Activated T-helper 17 cell treated with anti-CD3 and anti-CD28 coated beads, Interleukin-2, amount 50 U/mL, for 72 hours (primary cell): Measurements from ENCODE around the gene PROK2. TPM values are rescaled to one million over a fixed set of nuclear protein-coding genes. Genes with fewer than 3 reads are reported as not detected.

ENCODE experiments used
- ATAC-seq: fragments of 150-1000 bp; cut with Tn5 transposase; replicated peaks from 2 replicates; pipeline ENCODE4 v1.10.0; 2021; ENCODE audit warnings: mild to moderate bottlenecking, moderate library complexity
- H3K27ac Mint-ChIP-seq: one replicate; pipeline ENCODE4 v1.8.0; 2022; ENCODE audit warnings: mixed read lengths
- H3K27me3 Mint-ChIP-seq: one replicate; pipeline ENCODE4 v1.8.0; 2022; ENCODE audit warnings: mixed read lengths
- H3K36me3 Mint-ChIP-seq: one replicate; pipeline ENCODE4 v1.8.0; 2022; ENCODE audit warnings: low read depth, mild to moderate bottlenecking, mixed read lengths
- H3K4me1 Mint-ChIP-seq: one replicate; pipeline ENCODE4 v1.8.0; 2022; ENCODE audit warnings: mixed read lengths
- H3K4me3 Mint-ChIP-seq: one replicate; pipeline ENCODE4 v1.8.0; 2022; ENCODE audit warnings: mild to moderate bottlenecking, mixed read lengths
- H3K9me3 Mint-ChIP-seq: one replicate; pipeline ENCODE4 v1.8.0; 2022; ENCODE audit warnings: mixed read lengths
- total RNA-seq, 2 donors: library from RNA; stranded (reverse); gene quantifications; one replicate each; pipeline ENCODE4 v1.2.3, GENCODE V29; 2022

PROK2 gene
- total RNA-seq, 2 donors from 2014 or later: 0.61 to 4.6 TPM

DNA sequence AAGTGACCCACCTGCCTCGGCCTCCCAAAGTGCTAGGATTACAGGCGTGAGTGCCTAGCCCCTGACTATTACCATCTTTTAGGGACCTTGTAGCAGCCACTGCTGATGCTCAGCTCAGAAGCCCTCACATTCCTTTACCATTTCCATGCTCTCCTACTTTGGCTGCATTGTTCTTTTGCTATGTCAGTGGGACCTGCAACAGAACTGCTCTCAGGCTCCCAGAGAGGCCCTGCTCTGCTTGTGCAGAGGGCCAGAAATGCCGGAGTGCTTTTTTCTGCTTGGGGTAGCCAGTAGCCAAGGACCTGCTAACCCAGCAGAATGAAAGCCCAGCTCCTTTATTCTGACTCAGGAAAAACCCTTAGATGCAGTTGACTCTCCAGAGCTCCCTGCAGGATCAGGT lies 18.3 kb upstream of the PROK2 start:
- no peak for ATAC-seq
- Mint-ChIP-seq H3K9me3 (no peaks in the 10 kb centered on the region), H3K27ac (no peak overlapping the region), H3K36me3 (no peaks in the 10 kb centered on the region), H3K27me3 (peaks cover 21% of the 10 kb centered on the region), H3K4me3 (no peak overlapping the region), H3K4me1 (no peaks in the 10 kb centered on the region)

DNA sequence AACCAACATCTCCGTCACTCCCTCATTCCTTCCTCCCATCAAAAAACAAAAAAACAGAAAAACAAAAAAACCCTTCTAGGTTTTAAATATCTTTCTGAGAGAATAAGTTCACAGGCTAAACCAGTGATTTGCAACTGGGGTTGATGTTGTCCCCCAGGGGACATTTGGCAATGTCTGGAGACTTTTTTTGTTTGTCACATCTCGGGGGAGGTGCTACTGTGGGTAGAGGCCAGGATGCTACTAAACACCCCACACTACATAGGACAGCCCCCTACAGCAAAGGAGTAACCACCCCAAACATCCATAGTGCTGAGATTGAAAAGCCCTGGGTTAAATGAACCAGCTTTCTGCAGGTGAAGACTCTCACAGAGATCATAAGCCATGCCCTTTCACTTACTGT lies 17.0 kb upstream of the PROK2 start:
- H3K36me3 Mint-ChIP-seq: no peaks in the 10 kb centered on the region
- H3K4me1 Mint-ChIP-seq: no peaks in the 10 kb centered on the region
- no peak for ATAC-seq
- H3K27ac Mint-ChIP-seq: no peak overlapping the region
- no peaks in the 10 kb centered on the region for H3K9me3 Mint-ChIP-seq
- H3K27me3 Mint-ChIP-seq: peaks cover 21% of the 10 kb centered on the region
- no peak overlapping the region for H3K4me3 Mint-ChIP-seq

GRCh38 chr3:71800023-71800422 lies 15.1 kb upstream of the PROK2 start:
- Mint-ChIP-seq H3K27ac (no peak overlapping the region), H3K27me3 (peaks cover 19% of the 10 kb centered on the region), H3K36me3 (no peaks in the 10 kb centered on the region), H3K4me3 (no peak overlapping the region), H3K9me3 (no peaks in the 10 kb centered on the region), H3K4me1 (peaks cover 5% of the 10 kb centered on the region)
- no peak for ATAC-seq

- Mint-ChIP-seq H3K9me3 (no peaks in the 10 kb centered on the region), H3K36me3 (no peaks in the 10 kb centered on the region), H3K4me3 (no peak overlapping the region), H3K27me3 (peaks cover 15% of the 10 kb centered on the region), H3K27ac (no peak overlapping the region), H3K4me1 (peaks cover 5% of the 10 kb centered on the region)
- no peak for ATAC-seq
Measured at GRCh38 chr3:71797455-71797854, 12.5 kb upstream of the PROK2 start.

GRCh38 chr3:71796290-71796689 lies 11.3 kb upstream of the PROK2 start:
- no peak for ATAC-seq
- Mint-ChIP-seq H3K4me1 (peaks cover 5% of the 10 kb centered on the region), H3K36me3 (no peaks in the 10 kb centered on the region), H3K27me3 (peaks cover 13% of the 10 kb centered on the region), H3K4me3 (no peak overlapping the region), H3K27ac (no peak overlapping the region), H3K9me3 (no peaks in the 10 kb centered on the region)

DNA sequence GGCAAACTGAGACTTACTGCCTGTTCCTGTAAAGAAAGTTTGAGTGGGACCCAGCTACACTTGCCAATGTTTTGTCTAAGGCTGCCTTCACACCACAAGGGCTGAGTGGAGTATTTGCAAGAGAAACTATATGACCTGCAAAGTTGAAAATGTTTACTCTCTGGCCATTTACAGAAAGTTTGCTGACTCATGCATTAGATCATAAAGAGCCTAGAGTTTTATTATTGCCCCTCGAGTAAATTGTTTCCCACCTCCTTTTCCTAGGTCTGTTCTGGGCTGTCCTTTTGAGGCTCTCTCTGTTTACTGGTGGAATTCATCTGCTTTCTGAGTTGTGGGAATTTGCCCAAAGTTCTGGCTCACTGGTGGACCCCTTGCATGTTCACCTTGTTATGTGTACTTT lies 6.7 kb upstream of the PROK2 start:
- H3K27ac Mint-ChIP-seq: no peak overlapping the region
- no peak for ATAC-seq
- no peak overlapping the region for H3K4me3 Mint-ChIP-seq
- H3K9me3 Mint-ChIP-seq: no peaks in the 10 kb centered on the region
- H3K36me3 Mint-ChIP-seq: no peaks in the 10 kb centered on the region
- no peaks in the 10 kb centered on the region for H3K27me3 Mint-ChIP-seq
- peaks cover 5% of the 10 kb centered on the region for H3K4me1 Mint-ChIP-seq

GRCh38 chr3:71789922-71790321 lies 5.0 kb upstream of the PROK2 start:
- Mint-ChIP-seq H3K4me1 (peaks cover 3% of the 10 kb centered on the region), H3K27ac (no peak overlapping the region), H3K4me3 (no peak overlapping the region), H3K36me3 (no peaks in the 10 kb centered on the region), H3K9me3 (no peaks in the 10 kb centered on the region), H3K27me3 (peaks cover 11% of the 10 kb centered on the region)
- no peak for ATAC-seq

DNA sequence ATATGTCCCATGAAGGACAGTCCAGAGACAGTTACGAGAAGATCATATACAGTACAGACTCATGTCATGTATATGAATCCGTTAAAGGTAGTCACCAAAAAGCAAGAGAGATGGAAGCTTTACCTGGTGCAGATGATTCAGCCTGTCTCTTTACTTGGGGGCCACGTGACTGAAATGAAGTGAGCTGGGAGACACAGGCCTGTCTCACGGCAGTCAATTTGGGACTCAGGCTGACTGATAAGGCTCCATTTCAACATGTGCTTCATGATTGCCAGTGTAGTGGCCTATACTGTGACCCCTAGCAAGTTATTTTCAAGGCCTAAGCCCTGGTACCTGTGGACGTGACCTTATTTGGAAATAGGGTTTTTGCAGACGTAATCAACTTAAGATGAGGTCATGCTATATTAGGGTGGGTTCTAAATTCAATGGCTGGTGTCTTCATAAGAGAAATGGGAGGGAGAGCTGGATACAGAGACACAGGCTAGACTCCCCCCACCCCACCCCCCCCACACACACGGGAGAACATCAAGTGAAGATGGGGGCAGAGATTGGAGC lies 3.0 kb upstream of the PROK2 start:
- Mint-ChIP-seq H3K4me1 (peaks cover 3% of the 10 kb centered on the region), H3K4me3 (no peak overlapping the region), H3K36me3 (no peaks in the 10 kb centered on the region), H3K27ac (no peak overlapping the region), H3K27me3 (peaks cover 26% of the 10 kb centered on the region), H3K9me3 (no peaks in the 10 kb centered on the region)
- ATAC-seq: no peak

GRCh38 chr3:71786551-71786950 lies 1.6 kb upstream of the PROK2 start:
- Mint-ChIP-seq H3K27me3 (peaks cover 38% of the 10 kb centered on the region), H3K4me1 (peaks cover 3% of the 10 kb centered on the region), H3K9me3 (no peaks in the 10 kb centered on the region), H3K4me3 (peak overlapping the region; percentile 68), H3K27ac (no peak overlapping the region), H3K36me3 (no peaks in the 10 kb centered on the region)
- no peak for ATAC-seq

DNA sequence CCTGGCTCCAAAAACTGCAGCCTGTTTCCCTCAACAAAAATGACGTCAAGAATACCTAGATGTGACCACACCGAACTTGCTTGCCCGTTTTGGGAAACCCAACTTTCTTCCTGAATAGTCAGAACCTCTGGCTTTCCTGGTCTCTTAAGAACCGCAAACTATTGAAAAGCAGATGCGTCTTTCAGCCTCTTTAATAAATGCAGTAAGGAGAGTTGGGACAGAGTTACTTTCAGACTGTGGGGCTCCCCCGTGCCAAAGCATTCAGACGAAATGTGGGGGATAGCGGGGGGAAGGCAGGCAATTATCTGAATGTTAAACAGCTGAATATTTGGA lies 1.2 kb upstream of the PROK2 start:
- Mint-ChIP-seq H3K36me3 (no peaks in the 10 kb centered on the region), H3K27ac (no peak overlapping the region), H3K9me3 (no peaks in the 10 kb centered on the region), H3K4me3 (peak overlapping the region; percentile 68), H3K4me1 (peaks cover 3% of the 10 kb centered on the region), H3K27me3 (peaks cover 42% of the 10 kb centered on the region)
- ATAC-seq: no peak

- H3K36me3 Mint-ChIP-seq: no peaks in the 10 kb centered on the region
- H3K4me1 Mint-ChIP-seq: peaks cover 3% of the 10 kb centered on the region
- H3K9me3 Mint-ChIP-seq: no peaks in the 10 kb centered on the region
- H3K27me3 Mint-ChIP-seq: peaks cover 47% of the 10 kb centered on the region
- H3K4me3 Mint-ChIP-seq: peak overlapping the region; percentile 68
- no peak overlapping the region for H3K27ac Mint-ChIP-seq
- ATAC-seq: no peak
Measured at GRCh38 chr3:71785532-71786216, 726 bp upstream of the PROK2 start.

- no peaks in the 10 kb centered on the region for H3K9me3 Mint-ChIP-seq
- no peak overlapping the region for H3K27ac Mint-ChIP-seq
- H3K36me3 Mint-ChIP-seq: no peaks in the 10 kb centered on the region
- peak overlapping the region; percentile 70 for H3K4me3 Mint-ChIP-seq
- no peak for ATAC-seq
- H3K4me1 Mint-ChIP-seq: peaks cover 10% of the 10 kb centered on the region
- peaks cover 49% of the 10 kb centered on the region for H3K27me3 Mint-ChIP-seq
Measured at GRCh38 chr3:71784201-71784913, 591 bp downstream of the PROK2 start.

DNA sequence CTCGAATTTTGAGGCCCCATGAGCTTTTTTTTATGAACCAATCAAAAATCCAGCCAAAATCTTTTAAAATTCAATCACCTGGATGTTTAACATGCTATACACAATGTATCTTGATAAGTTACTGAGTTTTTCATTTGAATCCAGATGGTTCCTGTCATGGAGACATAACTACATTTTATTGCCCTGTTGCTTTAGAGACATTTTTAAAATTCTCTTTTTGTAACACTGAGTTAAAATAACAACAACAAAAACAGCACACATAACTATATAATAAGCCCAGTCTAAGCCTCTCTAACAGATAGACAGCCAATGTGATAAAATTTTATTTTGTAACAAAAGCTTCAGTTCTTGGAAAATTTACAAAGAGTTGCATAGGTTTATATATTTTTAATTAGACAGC lies 1.8 kb downstream of the PROK2 start:
- Mint-ChIP-seq H3K36me3 (no peaks in the 10 kb centered on the region), H3K4me3 (no peak overlapping the region), H3K27ac (no peak overlapping the region), H3K27me3 (peaks cover 49% of the 10 kb centered on the region), H3K4me1 (peaks cover 10% of the 10 kb centered on the region), H3K9me3 (no peaks in the 10 kb centered on the region)
- ATAC-seq: no peak

DNA sequence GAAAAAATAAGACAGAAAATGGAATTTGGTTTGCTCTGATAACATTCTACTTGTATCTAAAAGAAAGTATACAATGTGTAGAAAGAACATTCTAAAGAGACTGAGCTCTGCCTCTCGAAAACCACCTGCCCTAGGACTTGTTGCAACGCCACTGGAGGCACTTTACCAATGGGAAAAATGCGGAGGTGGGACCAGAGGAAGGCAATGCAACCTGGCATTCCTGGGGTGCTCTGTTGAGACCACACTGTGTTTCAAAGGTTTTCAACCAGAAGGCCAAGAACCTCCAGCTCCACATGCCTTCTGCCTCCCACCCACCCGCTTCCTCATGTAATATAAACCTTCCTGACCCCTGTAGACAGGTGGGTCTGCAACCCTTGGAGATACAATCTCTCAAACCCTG lies 4.5 kb downstream of the PROK2 start:
- Mint-ChIP-seq H3K4me1 (peaks cover 6% of the 10 kb centered on the region), H3K4me3 (no peak overlapping the region), H3K36me3 (no peaks in the 10 kb centered on the region), H3K9me3 (no peaks in the 10 kb centered on the region), H3K27me3 (peaks cover 51% of the 10 kb centered on the region), H3K27ac (no peak overlapping the region)
- no peak for ATAC-seq

- ATAC-seq: no peak
- H3K27ac Mint-ChIP-seq: no peak overlapping the region
Measured at GRCh38 chr3:71779674-71780377, 5.1 kb downstream of the PROK2 start.

More at GRCh38 chr3:71779674-71780377, 5.1 kb downstream of the PROK2 start:
- Mint-ChIP-seq H3K9me3 (no peaks in the 10 kb centered on the region), H3K36me3 (no peaks in the 10 kb centered on the region), H3K27me3 (peaks cover 49% of the 10 kb centered on the region), H3K4me1 (peaks cover 6% of the 10 kb centered on the region), H3K4me3 (no peak overlapping the region)
